GM21529 (cell line): ENCODE results near the gene LNPK.
"Not testable (repeated sequence)": the region's sequence is repeated elsewhere in the genome, so short reads cannot be mapped to it uniquely, and the experiment has no call there.

ENCODE experiments used
- ATAC-seq: cut with Tn5 transposase; IDR thresholded peaks from one replicate; pipeline ENCODE4 v1.9.1; 2021; ENCODE audit not compliant: unreplicated experiment

The LNPK gene

GRCh38 chr2:175913849-175914743 is 88.0 kb downstream of the LNPK start:
- ATAC-seq = not testable (repeated sequence)

GRCh38 chr2:175913267-175913666 is 88.8 kb downstream of the LNPK start:
- not testable (repeated sequence) for ATAC-seq

- no peak for ATAC-seq
Measured at GRCh38 chr2:175904035-175904434, 98.0 kb downstream of the LNPK start.

- no peak for ATAC-seq
Measured at GRCh38 chr2:175903384-175903936, 98.6 kb downstream of the LNPK start.

GRCh38 chr2:175895957-175896356 is 106.1 kb downstream of the LNPK start:
- not testable (repeated sequence) for ATAC-seq

GRCh38 chr2:175892046-175892445 is 110.0 kb downstream of the LNPK start:
- no peak for ATAC-seq

GRCh38 chr2:175890636-175891242 is 111.3 kb downstream of the LNPK start:
- ATAC-seq = no peak

- ATAC-seq = no peak
Measured at GRCh38 chr2:175889701-175890302, 112.3 kb downstream of the LNPK start.

- no peak for ATAC-seq
Measured at GRCh38 chr2:175887776-175888175, 114.3 kb downstream of the LNPK start.

GRCh38 chr2:175884697-175885393 is 117.2 kb downstream of the LNPK start:
- no peak for ATAC-seq

GRCh38 chr2:175883586-175884194 is 118.4 kb downstream of the LNPK start:
- no peak for ATAC-seq

- ATAC-seq = no peak
Measured at GRCh38 chr2:175879679-175880078, 122.4 kb downstream of the LNPK start.

GRCh38 chr2:175877845-175878544 is 124.1 kb downstream of the LNPK start:
- no peak for ATAC-seq

- ATAC-seq = no peak
Measured at GRCh38 chr2:175874291-175874690, 127.8 kb downstream of the LNPK start.
